Stimulated activated CD8-positive, alpha-beta memory T cell treated with anti-CD3 and anti-CD28 coated beads, Interleukin-15, amount 100 ng/mL, for 1 hour (primary cell): ENCODE data around the gene CIITA.
"Not testable (repeated sequence)": the region's sequence is repeated elsewhere in the genome, so short reads cannot be mapped to it uniquely, and the experiment has no call there.

Experiments
- DNase-seq: peaks from one replicate; pipeline ENCODE4 v3.0.0-alpha.2; 2020; ENCODE audit warnings: low read depth

The CIITA gene

GRCh38 chr16:10921536-10922327 lies 44.7 kb downstream of the CIITA start:
- DNase-seq: no peak

GRCh38 chr16:10922328-10923145 lies 45.5 kb downstream of the CIITA start:
- DNase-seq: no peak

- no peak for DNase-seq
Observed at GRCh38 chr16:10923146-10923649, 46.2 kb downstream of the CIITA start.

GRCh38 chr16:10923650-10924214 lies 46.7 kb downstream of the CIITA start:
- no peak for DNase-seq

- not testable (repeated sequence) for DNase-seq
Observed at GRCh38 chr16:10925285-10925684, 48.3 kb downstream of the CIITA start.

GRCh38 chr16:10926094-10926493 lies 49.1 kb downstream of the CIITA start:
- DNase-seq: no peak

- DNase-seq: no peak
Observed at GRCh38 chr16:10926867-10927266, 49.9 kb downstream of the CIITA start.

- DNase-seq: no peak
Observed at GRCh38 chr16:10927497-10928112, 50.6 kb downstream of the CIITA start.

GRCh38 chr16:10929097-10929496 lies 52.1 kb downstream of the CIITA start:
- not testable (repeated sequence) for DNase-seq

- no peak for DNase-seq
Observed at GRCh38 chr16:10929853-10930754, 53.1 kb downstream of the CIITA start.

- no peak for DNase-seq
Observed at GRCh38 chr16:10930755-10931093, 53.7 kb downstream of the CIITA start.

- DNase-seq: no peak
Observed at GRCh38 chr16:10931134-10931533, 54.1 kb downstream of the CIITA start.

GRCh38 chr16:10931977-10932632 lies 55.1 kb downstream of the CIITA start:
- DNase-seq: no peak

- no peak for DNase-seq
Observed at GRCh38 chr16:10932959-10933710, 56.1 kb downstream of the CIITA start.

GRCh38 chr16:10933865-10934264 lies 56.9 kb downstream of the CIITA start:
- no peak for DNase-seq

- no peak for DNase-seq
Observed at GRCh38 chr16:10934325-10935107, 57.5 kb downstream of the CIITA start.

- no peak for DNase-seq
Observed at GRCh38 chr16:10935226-10935915, 58.4 kb downstream of the CIITA start.

GRCh38 chr16:10936272-10936984 lies 59.4 kb downstream of the CIITA start:
- DNase-seq: no peak
